Daoy (cell line): ENCODE results near the gene LTBP4. TPM values are rescaled to one million over a fixed set of nuclear protein-coding genes. Genes with fewer than 3 reads are reported as not detected.
A peak's percentile ranks its signal among the peaks of the same experiment; 100 is the strongest.

ENCODE experiments used
- DNase-seq: peaks from one replicate; pipeline ENCODE4 v3.0.0-alpha.2; 2015; ENCODE audit warnings: low read depth
- total RNA-seq: library from RNA; depleted of rRNA; stranded (reverse); fragments of >200 nt; shearing (Covaris generic); gene quantifications from 2 replicates; pipeline ENCODE4 v1.2.3, GENCODE V29; 2014

Gene LTBP4
- total RNA-seq, 1 experiment from 2014 or later = 16.4 TPM

GRCh38 chr19:40596608-40597328 is 4.4 kb upstream of the LTBP4 start:
- peak; percentile 82 for DNase-seq

- DNase-seq = no peak
Observed at GRCh38 chr19:40597329-40597838, 3.8 kb upstream of the LTBP4 start.

GRCh38 chr19:40598121-40598917 is 2.9 kb upstream of the LTBP4 start:
- DNase-seq = peak; percentile 96

GRCh38 chr19:40598918-40599307 is 2.3 kb upstream of the LTBP4 start:
- DNase-seq = no peak

- DNase-seq = peak; percentile 63
Observed at GRCh38 chr19:40599331-40599901, 1.8 kb upstream of the LTBP4 start.

GRCh38 chr19:40599902-40600569 is 1.1 kb upstream of the LTBP4 start:
- no peak for DNase-seq

- DNase-seq = no peak
Observed at GRCh38 chr19:40600570-40601133, 517 bp upstream of the LTBP4 start.

- no peak for DNase-seq
Observed at GRCh38 chr19:40603071-40603388, 1.9 kb downstream of the LTBP4 start.

GRCh38 chr19:40603389-40604170 is 2.4 kb downstream of the LTBP4 start:
- peak; percentile 99 for DNase-seq

- DNase-seq = no peak
Observed at GRCh38 chr19:40604171-40604646, 3.0 kb downstream of the LTBP4 start.

GRCh38 chr19:40604647-40605215 is 3.6 kb downstream of the LTBP4 start:
- peak; percentile 63 for DNase-seq

GRCh38 chr19:40605216-40605971 is 4.2 kb downstream of the LTBP4 start:
- peak; percentile 92 for DNase-seq

GRCh38 chr19:40607311-40608239 is 6.4 kb downstream of the LTBP4 start:
- DNase-seq = no peak

- no peak for DNase-seq
Observed at GRCh38 chr19:40608240-40608621, 7.1 kb downstream of the LTBP4 start.

GRCh38 chr19:40608957-40609356 is 7.8 kb downstream of the LTBP4 start:
- DNase-seq = no peak

- peak; percentile 93 for DNase-seq
Observed at GRCh38 chr19:40609561-40610395, 8.6 kb downstream of the LTBP4 start.

- no peak for DNase-seq
Observed at GRCh38 chr19:40610396-40611064, 9.4 kb downstream of the LTBP4 start.
